ENCODE results near the gene VAC14.
A peak's percentile ranks its signal among the peaks of the same experiment; 100 is the strongest.

VAC14 gene

GRCh38 chr16:70703041-70703834, 97.7 kb downstream of the VAC14 start:
- no peak for DNase-seq

GRCh38 chr16:70702624-70703023, 98.3 kb downstream of the VAC14 start:
- DNase-seq, result no peak

GRCh38 chr16:70701998-70702397, 99.0 kb downstream of the VAC14 start:
- no peak for DNase-seq

- DNase-seq, result no peak
Measured at GRCh38 chr16:70701596-70701995, 99.4 kb downstream of the VAC14 start.

- DNase-seq, result no peak
Measured at GRCh38 chr16:70701036-70701435, 99.9 kb downstream of the VAC14 start.

- peak; percentile 82 for DNase-seq
Measured at GRCh38 chr16:70700101-70701020, 100.6 kb downstream of the VAC14 start.

GRCh38 chr16:70699696-70700095, 101.3 kb downstream of the VAC14 start:
- DNase-seq, result no peak

GRCh38 chr16:70698901-70699300, 102.1 kb downstream of the VAC14 start:
- no peak for DNase-seq

GRCh38 chr16:70697594-70698170, 103.3 kb downstream of the VAC14 start:
- DNase-seq, result no peak

- no peak for DNase-seq
Measured at GRCh38 chr16:70696952-70697593, 103.9 kb downstream of the VAC14 start.

GRCh38 chr16:70696355-70696754, 104.6 kb downstream of the VAC14 start:
- no peak for DNase-seq

- no peak for DNase-seq
Measured at GRCh38 chr16:70695331-70696070, 105.5 kb downstream of the VAC14 start.

- no peak for DNase-seq
Measured at GRCh38 chr16:70694868-70695218, 106.1 kb downstream of the VAC14 start.

- no peak for DNase-seq
Measured at GRCh38 chr16:70694088-70694867, 106.7 kb downstream of the VAC14 start.

GRCh38 chr16:70692873-70693671, 107.9 kb downstream of the VAC14 start:
- no peak for DNase-seq

GRCh38 chr16:70692130-70692872, 108.7 kb downstream of the VAC14 start:
- DNase-seq, result peak; percentile 17

GRCh38 chr16:70691223-70692129, 109.5 kb downstream of the VAC14 start:
- DNase-seq, result peak; percentile 79

GRCh38 chr16:70689970-70690891, 110.7 kb downstream of the VAC14 start:
- no peak for DNase-seq

Data from midbrain (tissue), 1 donor.